Sciatic nerve (tissue), 2 donors: Measurements from ENCODE around the gene EEF1AKMT2. TPM values are rescaled to one million over a fixed set of nuclear protein-coding genes. Genes with fewer than 3 reads are reported as not detected.
A peak's percentile ranks its signal among the peaks of the same experiment; 100 is the strongest.
"Not testable (repeated sequence)": the region's sequence is repeated elsewhere in the genome, so short reads cannot be mapped to it uniquely, and the experiment has no call there.

Source experiments
- ATAC-seq: fragments of 200-7000 bp; cut with Tn5 transposase; one replicate; pipeline ENCODE4 v1.9.1; 2020; ENCODE audit warnings: mild to moderate bottlenecking, moderate library complexity
- DNase-seq: peaks from one replicate; pipeline ENCODE4 v3.0.0-alpha.2; 2020; ENCODE audit warnings: low spot score
- intact Hi-C: fragments of 100-400 bp; cut with DNase I; formaldehyde crosslinking; loops from one replicate; pipeline ENCODE4 v1.14.2; 2022
- total RNA-seq: library from RNA; stranded (reverse); fragmentation: NEBNext Ultra II Directional; extraction: Animal tissue kit (Norgen Biotek cat#: 25700); gene quantifications from one replicate; pipeline ENCODE4 v1.2.1, GENCODE V29; 2021
- donor health status: DM: no; HTN: no; CAD: no.
- donor health status: DM: no; HTN: no; CAD: no.

EEF1AKMT2 gene
- total RNA-seq, 1 donor from 2014 or later, result 21.3 TPM

DNA sequence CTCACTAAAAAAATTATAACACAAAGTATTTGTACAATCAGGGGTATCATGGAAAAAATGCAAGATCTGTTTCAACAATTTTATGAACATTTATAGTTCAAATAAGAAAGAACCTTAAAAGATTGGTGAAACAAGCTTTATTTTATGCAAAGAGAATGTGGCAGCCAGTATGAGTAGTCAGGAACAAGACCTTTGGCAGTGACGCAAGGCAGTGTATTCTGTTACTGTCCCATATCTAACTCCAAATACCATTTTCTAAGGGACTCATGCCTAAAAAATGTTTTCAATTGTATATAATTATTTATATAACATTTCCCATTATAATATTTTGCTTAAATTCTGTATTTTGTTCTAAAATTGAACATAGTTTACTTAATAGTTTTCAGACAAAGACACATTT, 28.4 kb downstream of the EEF1AKMT2 start:
- no peak for ATAC-seq
- no peak for DNase-seq
- intact Hi-C loops, result no loop called here

- intact Hi-C loops, result no loop called here
- ATAC-seq, result no peak
- no peak for DNase-seq
Observed at GRCh38 chr10:124762281-124762680, 29.4 kb downstream of the EEF1AKMT2 start.

- DNase-seq (no peak), ATAC-seq (no peak)
- intact Hi-C loops, result no loop called here
Observed at GRCh38 chr10:124756156-124756903, 35.4 kb downstream of the EEF1AKMT2 start.

DNA sequence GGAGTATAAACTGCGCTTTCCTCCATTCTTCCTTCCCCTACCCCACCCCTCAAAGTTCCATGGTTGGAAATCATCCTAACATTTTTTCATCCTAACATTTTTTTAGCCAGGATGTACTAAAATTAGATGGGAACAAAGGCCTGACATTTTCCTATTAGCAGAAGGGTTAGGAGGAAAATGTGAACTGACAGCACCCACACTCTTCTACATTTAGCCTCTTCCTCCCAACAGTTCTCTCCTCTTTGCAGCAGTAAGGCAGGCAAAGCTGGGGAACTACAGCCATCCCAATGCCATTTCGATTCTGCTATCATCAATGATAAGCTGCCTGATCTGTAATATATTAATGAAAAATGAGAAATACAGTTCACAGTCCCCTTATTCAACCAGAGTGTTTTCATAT, 36.1 kb downstream of the EEF1AKMT2 start:
- no peak for ATAC-seq
- DNase-seq, result no peak
- intact Hi-C loops, result no loop called here

GRCh38 chr10:124754227-124754626, 37.5 kb downstream of the EEF1AKMT2 start:
- ATAC-seq (no peak), DNase-seq (no peak)
- intact Hi-C loops, result no loop called here

- intact Hi-C loops, result loop anchor here (5.0 kb wide), 1 partner anchor 217 kb away; no protein-coding TSS in a partner anchor
- DNase-seq (no peak), ATAC-seq (no peak)
Observed at GRCh38 chr10:124748953-124749645, 42.6 kb downstream of the EEF1AKMT2 start.

DNA sequence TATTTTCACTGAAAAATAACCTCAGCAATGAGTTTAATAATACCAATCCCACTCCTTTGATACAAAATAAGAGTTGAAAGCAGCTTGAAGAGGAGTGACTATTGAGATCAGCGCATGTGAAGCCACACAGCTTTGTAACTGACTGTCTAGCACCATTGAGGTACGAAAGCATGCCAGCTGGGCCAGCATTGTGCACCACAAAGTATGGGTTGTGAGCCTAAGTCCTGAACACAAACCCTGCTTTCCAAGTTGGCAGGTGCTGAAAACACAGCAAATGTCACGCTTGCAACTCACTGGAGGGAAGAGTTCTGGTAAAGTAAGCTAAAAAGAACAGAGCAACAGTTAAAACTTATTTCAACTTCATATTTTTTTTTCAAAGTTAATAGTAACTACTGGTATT, 43.5 kb downstream of the EEF1AKMT2 start:
- ATAC-seq (no peak), DNase-seq (no peak)
- intact Hi-C loops, result loop anchor here (5.0 kb wide), 1 partner anchor 216 kb away; no protein-coding TSS in a partner anchor

DNA sequence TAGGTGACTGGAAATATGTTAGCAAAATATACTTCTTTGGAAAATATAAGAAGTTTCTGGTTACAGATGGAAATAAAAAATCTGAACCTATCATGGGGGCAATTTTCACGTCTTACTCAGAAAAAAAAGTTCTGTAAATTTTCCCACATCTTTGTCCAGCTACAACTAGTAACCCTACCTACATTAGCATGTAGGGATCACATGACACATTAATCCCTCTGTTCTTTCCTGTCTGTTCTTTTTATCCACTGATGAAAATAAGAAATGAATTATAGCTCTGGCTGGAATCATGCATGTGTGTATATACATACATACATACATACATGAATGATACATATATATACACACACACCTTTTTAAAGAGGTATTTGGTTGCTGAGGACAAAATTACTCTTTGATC, 43.9 kb downstream of the EEF1AKMT2 start:
- ATAC-seq, result no peak
- no peak for DNase-seq
- intact Hi-C loops, result loop anchor here (5.0 kb wide), 1 partner anchor 215 kb away; no protein-coding TSS in a partner anchor

GRCh38 chr10:124746992-124747391, 44.7 kb downstream of the EEF1AKMT2 start:
- intact Hi-C loops, result loop anchor here (5.0 kb wide), 1 partner anchor 215 kb away; no protein-coding TSS in a partner anchor
- ATAC-seq (no peak), DNase-seq (no peak)

- intact Hi-C loops, result loop anchor here (5.0 kb wide), 1 partner anchor 214 kb away; no protein-coding TSS in a partner anchor
- ATAC-seq, DNase-seq: not testable (repeated sequence)
Observed at GRCh38 chr10:124746447-124746846, 45.2 kb downstream of the EEF1AKMT2 start.

GRCh38 chr10:124745673-124746072, 46.0 kb downstream of the EEF1AKMT2 start:
- DNase-seq (no peak), ATAC-seq (peak; percentile 14)
- intact Hi-C loops, result loop anchor here (5.0 kb wide), 1 partner anchor 213 kb away; no protein-coding TSS in a partner anchor

DNA sequence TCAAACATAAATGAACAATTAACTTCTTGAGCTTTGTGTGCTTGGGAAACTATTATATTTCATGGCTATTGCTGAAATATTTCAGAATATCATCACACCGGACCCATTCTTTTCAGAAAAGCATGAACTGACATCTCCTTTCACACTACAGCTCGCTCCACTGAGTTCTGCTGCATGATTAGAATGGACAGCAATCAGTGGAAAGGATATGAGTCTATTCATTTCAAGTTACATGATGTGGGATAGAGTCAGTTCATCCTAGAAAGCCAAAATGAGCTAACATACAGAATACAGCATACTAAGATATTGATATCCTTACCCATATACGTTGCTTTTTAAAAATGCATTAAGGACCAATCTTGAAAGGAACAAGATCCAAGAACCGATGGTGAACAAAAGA, 46.4 kb downstream of the EEF1AKMT2 start:
- intact Hi-C loops, result loop anchor here (5.0 kb wide), 1 partner anchor 213 kb away; no protein-coding TSS in a partner anchor
- no peak for DNase-seq
- ATAC-seq, result no peak

DNA sequence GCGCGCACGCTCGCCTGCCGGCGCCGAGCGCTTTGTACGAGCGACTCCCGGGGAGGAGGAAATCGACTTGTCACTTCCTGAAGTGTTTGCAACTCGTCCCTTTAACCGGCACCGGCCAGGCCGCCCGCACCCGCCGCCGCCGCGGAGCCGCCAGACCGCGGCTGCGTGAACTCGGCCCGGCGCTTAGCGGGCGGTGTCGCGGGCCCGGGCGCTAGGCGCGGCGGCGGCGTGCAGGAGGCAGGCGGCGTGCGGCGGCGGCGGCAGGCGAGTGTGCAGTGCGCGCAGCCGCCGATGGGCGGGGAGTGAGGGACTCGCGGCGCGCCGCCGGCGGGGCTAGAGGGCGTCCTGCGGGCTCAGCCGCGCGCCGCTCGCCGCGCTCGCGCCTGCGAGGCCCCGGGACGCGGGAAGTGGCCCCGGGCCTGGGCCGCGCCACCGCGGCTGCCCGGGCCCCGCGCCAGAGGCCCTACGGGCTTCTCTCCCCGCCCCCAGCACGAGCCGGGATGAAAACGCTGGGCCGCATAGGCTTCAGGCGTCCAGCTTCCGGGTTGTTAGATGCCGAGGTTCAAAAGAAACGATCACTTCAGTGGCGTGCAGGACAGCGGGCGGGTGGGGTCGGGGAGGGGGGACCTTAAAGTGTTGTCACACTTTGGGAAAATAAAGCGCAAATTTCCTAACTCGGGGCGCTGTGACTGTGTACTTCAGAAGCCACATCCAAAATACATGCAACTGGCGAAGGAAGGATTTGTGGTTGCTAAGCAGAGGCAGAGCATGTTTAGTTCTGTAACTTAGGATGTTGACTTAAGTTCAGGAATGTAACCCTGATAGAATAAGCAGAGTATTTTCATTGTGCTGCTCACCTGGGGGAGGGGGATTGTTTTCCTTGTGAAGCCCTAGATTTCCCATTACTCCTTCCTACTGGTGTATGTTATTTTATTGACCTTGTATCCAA, 47.3 kb downstream of the EEF1AKMT2 start, which contains the start of gene FAM53B:
Gene FAM53B, minus strand, starts transcription at position 277 of the 949 bp plus-strand sequence. CDS start 37,665 bp downstream, outside the sequence.
- DNase-seq, result peak; percentile 90
- intact Hi-C loops, result loop anchor here (5.0 kb wide), 2 partner anchors 122 to 212 kb away; no protein-coding TSS in a partner anchor
- ATAC-seq, result peak; percentile 48

GRCh38 chr10:124743191-124744101, 48.2 kb downstream of the EEF1AKMT2 start:
- intact Hi-C loops, result loop anchor here (5.0 kb wide), 1 partner anchor 121 kb away; no protein-coding TSS in a partner anchor
- ATAC-seq (no peak), DNase-seq (no peak)

DNA sequence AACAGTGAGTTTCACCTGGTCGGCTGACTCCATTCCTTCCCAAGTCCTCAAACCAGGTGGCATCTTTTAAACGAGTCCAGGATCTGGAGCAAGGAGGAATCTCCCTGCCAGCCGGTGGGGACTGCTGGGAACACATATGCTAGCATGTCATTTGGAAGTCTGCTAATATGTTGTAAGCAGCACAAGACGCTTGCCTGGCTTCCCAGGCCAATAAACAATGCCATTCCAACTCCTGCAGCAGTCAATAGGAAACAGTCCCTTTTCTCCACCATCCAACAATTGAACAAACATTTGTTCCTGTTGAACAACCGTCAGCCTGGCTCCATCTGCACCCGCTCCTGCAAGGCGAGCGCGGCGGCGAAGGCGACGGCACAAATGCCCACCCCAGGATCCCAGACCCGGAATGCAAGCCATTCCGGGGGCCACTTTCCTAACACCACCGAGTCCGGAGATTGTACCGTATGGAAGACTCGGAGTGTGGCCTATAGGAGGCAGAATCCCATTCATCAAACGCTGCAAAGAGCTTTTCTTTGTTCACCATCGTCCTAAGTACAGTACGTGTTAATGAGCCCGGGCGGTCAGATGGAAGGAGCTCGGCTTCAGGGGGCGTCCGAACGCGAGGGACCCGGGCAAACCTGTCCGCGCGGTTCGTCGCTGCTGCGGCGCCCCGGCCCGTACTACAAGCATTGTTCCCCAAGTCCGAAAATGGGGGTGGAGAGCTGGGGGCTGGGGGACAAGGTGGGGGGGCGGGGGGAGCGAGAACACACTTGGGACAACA, 49.1 kb downstream of the EEF1AKMT2 start:
- ATAC-seq (no peak), DNase-seq (no peak)
- intact Hi-C loops, result loop anchor here (5.0 kb wide), 1 partner anchor 120 kb away; no protein-coding TSS in a partner anchor

GRCh38 chr10:124741922-124742412, 49.7 kb downstream of the EEF1AKMT2 start:
- ATAC-seq, result no peak
- no peak for DNase-seq
- intact Hi-C loops, result loop anchor here (5.0 kb wide), 1 partner anchor 120 kb away; no protein-coding TSS in a partner anchor
